Upper lobe of left lung (tissue), 4 donors: ENCODE data around the gene AGR2.

Source experiments
- EP300 ChIP-seq, 4 donors: sonication (generic); formaldehyde crosslinking; IDR thresholded peaks; one replicate each; pipeline ENCODE4 v1.5.1; 2017; ENCODE audit warnings: antibody characterized with exemption in 4 of 4, control low read depth in 2 of 4
- POLR2A ChIP-seq, 4 donors: fragments of 450-650 bp; IDR thresholded peaks; one replicate each; pipeline ENCODE4 v1.5.1; 2016 to 2017; ENCODE audit warnings: antibody characterized with exemption in 4 of 4, mild to moderate bottlenecking in 2 of 4
- TF ChIP-seq, protein P1 (sequence below), 6 experiments: fragments of 450-650 bp in 4 of 6; fragments of 200-600 bp in 2 of 6; sonication (generic) in 2 of 6; IDR thresholded peaks; one replicate each; pipeline ENCODE4 v1.5.1; 2016 to 2019; ENCODE audit warnings: antibody characterized with exemption in 6 of 6

DNA sequence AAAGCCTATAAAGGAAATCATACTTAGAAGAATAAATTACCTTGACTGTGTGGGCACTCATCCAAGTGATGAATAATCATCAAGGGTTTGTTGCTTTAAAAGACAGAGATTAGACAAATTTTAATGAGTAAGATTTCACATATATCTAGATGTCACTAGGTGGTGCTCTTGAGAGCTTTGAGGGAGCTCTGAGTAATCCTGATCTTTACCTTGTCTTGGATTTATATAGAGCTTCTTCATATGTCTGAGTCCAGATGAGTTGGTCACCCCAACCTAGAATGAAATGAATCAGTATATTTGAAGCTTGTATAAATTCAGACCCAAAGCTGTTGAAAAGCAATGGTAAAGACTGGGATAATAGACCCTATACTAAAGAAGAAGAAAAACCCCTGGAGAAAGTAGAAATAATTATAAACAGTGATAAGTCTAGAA lies 3.7 kb downstream of the AGR2 start:
- TF ChIP-seq POLR2A (IDR thresholded peaks at IDR 0.05) (no peak), EP300 (IDR thresholded peaks at IDR 0.05) (no peak)
- TF ChIP-seq, protein P1, sequence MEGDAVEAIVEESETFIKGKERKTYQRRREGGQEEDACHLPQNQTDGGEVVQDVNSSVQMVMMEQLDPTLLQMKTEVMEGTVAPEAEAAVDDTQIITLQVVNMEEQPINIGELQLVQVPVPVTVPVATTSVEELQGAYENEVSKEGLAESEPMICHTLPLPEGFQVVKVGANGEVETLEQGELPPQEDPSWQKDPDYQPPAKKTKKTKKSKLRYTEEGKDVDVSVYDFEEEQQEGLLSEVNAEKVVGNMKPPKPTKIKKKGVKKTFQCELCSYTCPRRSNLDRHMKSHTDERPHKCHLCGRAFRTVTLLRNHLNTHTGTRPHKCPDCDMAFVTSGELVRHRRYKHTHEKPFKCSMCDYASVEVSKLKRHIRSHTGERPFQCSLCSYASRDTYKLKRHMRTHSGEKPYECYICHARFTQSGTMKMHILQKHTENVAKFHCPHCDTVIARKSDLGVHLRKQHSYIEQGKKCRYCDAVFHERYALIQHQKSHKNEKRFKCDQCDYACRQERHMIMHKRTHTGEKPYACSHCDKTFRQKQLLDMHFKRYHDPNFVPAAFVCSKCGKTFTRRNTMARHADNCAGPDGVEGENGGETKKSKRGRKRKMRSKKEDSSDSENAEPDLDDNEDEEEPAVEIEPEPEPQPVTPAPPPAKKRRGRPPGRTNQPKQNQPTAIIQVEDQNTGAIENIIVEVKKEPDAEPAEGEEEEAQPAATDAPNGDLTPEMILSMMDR (IDR thresholded peaks at IDR 0.05), result peak in 3 of 6 experiments; percentile 25 to 32 (median 26)
